Epithelial cell of esophagus (primary cell): Measurements from ENCODE around the gene FAM120AOS.

Experiments used
- DNase-seq: peaks from one replicate; pipeline ENCODE4 v3.0.0; 2010; ENCODE audit warnings: low read depth
- H3K4me3 ChIP-seq: 2 replicates; pipeline ENCODE4 v1.5.1; 2011; ENCODE audit warnings: mild to moderate bottlenecking, low read length, control low read depth
- TF ChIP-seq, protein P1 (sequence below): IDR thresholded peaks from 2 replicates; pipeline ENCODE4 v1.5.1; 2011; ENCODE audit warnings: low read depth, mild to moderate bottlenecking, low read length, control low read depth, inconsistent platforms; ENCODE audit not compliant: insufficient read depth; ENCODE audit errors: missing control alignments

FAM120AOS gene

DNA sequence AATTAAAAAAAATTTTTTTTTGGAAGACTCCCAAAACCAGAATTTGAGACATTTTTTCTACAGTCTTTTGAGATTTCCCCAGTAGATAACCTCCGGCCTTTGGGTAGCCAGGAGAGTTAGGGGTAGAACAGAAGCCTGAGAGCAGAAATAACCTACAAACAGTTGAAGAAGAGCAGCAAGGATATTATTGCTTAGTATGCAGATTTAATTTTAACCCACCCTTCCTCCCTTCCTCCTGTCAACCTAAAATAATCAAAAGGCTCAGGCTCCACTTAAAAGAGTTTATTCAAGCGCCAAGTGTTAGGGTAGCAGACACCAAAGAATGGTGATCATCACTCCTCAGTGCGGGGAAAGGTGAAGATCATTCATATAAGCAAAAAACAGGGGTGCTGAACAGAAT lies 19.3 kb downstream of the FAM120AOS start:
- no peak overlapping the region for H3K4me3 ChIP-seq
- TF ChIP-seq, protein P1, sequence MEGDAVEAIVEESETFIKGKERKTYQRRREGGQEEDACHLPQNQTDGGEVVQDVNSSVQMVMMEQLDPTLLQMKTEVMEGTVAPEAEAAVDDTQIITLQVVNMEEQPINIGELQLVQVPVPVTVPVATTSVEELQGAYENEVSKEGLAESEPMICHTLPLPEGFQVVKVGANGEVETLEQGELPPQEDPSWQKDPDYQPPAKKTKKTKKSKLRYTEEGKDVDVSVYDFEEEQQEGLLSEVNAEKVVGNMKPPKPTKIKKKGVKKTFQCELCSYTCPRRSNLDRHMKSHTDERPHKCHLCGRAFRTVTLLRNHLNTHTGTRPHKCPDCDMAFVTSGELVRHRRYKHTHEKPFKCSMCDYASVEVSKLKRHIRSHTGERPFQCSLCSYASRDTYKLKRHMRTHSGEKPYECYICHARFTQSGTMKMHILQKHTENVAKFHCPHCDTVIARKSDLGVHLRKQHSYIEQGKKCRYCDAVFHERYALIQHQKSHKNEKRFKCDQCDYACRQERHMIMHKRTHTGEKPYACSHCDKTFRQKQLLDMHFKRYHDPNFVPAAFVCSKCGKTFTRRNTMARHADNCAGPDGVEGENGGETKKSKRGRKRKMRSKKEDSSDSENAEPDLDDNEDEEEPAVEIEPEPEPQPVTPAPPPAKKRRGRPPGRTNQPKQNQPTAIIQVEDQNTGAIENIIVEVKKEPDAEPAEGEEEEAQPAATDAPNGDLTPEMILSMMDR = no peak
- no peak for DNase-seq

DNA sequence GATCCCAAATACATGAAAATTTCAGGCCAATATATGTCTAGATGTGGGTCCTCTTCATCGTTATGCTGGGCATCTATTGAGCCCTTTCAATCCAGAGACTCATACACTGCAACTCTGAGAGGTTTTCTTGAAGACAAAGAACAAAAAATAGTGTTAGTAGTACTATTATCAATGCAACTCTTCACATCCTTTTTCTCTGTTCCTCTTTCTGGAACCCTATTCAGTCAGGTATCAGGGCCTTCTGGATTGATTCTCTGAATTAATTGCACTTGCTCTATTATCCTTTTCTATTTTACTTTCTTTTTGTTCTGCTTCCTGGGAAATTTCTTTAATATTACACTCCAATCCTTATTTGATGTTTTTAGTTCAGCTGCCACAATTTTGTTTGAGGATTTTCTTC lies 20.4 kb downstream of the FAM120AOS start:
- TF ChIP-seq, protein P1 = no peak
- no peak overlapping the region for H3K4me3 ChIP-seq
- no peak for DNase-seq

DNA sequence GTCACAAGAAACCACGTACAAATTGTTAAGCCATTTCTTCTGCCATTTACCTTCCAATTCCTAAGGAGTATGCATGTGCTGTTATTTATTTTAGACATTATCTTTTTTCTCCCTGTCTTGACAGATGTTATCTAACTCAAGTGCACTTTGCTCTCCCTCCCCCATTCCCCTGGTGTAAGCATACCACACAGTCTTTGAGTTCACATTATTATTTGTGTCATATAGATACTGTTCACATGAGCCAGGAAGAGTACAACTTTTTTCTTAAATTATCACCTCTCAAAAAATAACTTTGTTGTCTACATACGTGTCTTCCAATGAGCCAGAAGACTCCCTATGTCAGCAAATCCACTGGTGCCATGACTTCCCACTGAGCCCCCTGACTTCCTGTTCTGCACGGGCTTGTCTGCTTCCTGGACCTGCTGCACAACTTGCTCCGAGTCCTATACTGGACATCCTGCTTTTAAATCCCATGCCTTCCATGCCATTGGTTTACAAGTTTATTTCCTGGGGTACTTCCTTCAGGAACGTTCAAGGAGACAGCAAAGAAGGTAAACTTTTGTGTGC lies 21.8 kb downstream of the FAM120AOS start:
- no peak for DNase-seq
- TF ChIP-seq, protein P1 = no peak
- no peak overlapping the region for H3K4me3 ChIP-seq

DNA sequence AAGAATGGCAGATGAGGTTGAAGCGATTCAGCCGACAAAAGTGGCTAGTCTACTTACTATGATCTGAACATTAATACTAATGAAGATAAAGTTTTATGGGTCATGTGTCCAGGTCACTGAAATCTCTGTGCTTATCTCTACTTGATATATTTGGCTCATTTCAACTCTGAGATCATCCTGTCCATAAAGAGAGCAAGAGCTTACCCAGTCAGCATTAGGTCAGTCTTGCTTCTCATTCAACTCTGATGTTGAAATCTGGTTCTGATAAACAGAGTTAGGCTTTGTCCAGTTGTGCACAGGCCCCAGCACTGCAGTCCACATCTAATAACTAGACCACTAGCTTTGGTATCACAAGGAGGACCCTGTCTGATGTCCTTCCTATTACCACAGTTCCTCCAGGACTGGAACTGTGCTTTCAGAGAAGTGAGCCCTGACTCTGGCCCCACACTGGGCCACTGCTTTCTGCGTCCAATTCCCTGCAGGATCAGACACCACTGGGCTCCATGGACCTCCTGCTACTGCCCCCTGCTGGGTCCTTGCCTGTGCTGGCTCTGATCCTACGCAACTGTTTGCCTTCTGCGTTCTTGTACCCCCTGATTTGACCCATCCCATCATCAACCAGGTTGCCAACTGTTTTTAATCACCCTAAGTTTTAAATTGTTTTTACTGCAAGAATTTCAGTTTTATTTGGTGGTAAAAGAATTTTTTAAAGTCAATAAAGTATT lies 25.6 kb downstream of the FAM120AOS start:
- DNase-seq = no peak
- TF ChIP-seq, protein P1 = no peak
- H3K4me3 ChIP-seq = no peak overlapping the region

DNA sequence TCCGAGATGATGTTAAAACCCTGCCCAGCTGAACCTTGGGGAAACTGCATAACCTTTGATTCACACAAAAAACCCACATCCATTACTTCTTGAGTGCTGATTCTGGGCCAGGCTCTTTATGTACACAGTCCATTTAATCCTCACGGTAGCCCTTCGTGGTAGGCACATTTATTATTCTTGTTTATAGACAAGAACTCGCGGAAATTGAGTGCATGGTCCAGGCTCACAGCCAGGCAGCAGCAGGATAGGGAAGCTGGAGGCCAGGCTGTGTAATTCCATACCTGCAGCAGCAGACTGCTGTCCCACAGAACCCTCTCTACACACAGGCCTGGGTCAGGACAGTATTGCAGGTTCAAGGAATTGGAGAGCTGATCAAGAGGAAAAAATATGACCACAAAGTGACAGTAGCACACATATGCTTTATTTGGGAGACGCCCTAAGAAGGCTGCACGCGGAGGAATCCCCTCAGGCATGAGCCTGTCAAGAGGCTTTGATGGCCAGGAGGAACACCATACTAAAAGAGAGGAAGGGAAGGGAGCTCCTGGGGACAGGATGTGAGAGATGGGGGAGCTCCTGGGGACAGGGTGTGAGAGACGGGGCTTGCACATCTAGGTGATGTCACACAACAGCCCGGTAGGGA lies 30.3 kb downstream of the FAM120AOS start:
- H3K4me3 ChIP-seq = no peak overlapping the region
- TF ChIP-seq, protein P1 = no peak
- no peak for DNase-seq

DNA sequence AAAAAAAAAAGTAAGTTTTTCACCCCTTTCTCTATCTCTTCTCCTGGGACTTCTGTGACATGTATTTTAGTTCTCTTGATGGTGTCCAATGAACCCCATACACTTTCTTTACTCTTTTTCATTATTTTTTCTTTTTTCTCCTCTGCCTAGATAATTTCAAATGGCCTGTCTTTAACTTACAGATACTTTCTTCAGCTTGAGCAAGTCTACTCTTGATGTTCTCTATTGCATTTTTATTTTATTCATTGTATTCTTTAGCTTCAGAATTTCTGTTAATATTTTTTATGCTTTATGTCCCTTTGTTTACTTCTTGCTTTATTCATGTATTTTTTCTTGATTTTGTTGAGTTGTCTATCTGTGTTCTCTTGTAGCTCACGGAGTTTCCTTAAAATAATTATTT lies 34.4 kb downstream of the FAM120AOS start:
- no peak for DNase-seq
- H3K4me3 ChIP-seq = no peak overlapping the region
- TF ChIP-seq, protein P1 = no peak
